H1 (cell line): ENCODE measurements around the gene TMEM255B. TPM values are rescaled to one million over a fixed set of nuclear protein-coding genes. Genes with fewer than 3 reads are reported as not detected.

Experiments used
- CTCF ChIA-PET: fragments of 300-600 bp; sonication (Branson Sonifier 250); formaldehyde crosslinking; loops from one replicate; lab custom pipeline; 2021; ENCODE audit not compliant: partially characterized antibody; lab: Charles Lee
- POLR2A ChIA-PET: fragments of 300-600 bp; sonication (Branson Sonifier 250); formaldehyde crosslinking; loops from one replicate; lab custom pipeline; 2021; ENCODE audit warnings: inconsistent platforms; ENCODE audit not compliant: partially characterized antibody; lab: Charles Lee
- DNase-seq, 2 experiments: peaks; one replicate each; pipeline versions ENCODE4 v3.0.0 to v3.0.0-alpha.2; 2010 to 2022; ENCODE audit warnings: low spot score in 2 of 2, low read depth in 1 of 2, mixed read lengths in 1 of 2
- FAIRE-seq: peaks from 2 replicates; lab custom pipeline; 2011; peaks lifted over from hg19 to GRCh38; lab: Jason Lieb, UNC
- H2AFZ ChIP-seq: 2 replicates; pipeline ENCODE4 v1.8.1; 2012; ENCODE audit warnings: low read length, inconsistent platforms
- H2AK5ac ChIP-seq: 2 replicates; pipeline ENCODE4 v1.6.1; 2013; ENCODE audit warnings: low read depth, low read length
- H2BK120ac ChIP-seq: replicated peaks from 2 replicates; pipeline ENCODE3; 2013; ENCODE audit warnings: low read depth, low read length, inconsistent platforms
- H2BK12ac ChIP-seq: 2 replicates; pipeline ENCODE4 v1.6.1; 2013; ENCODE audit warnings: low read depth, low read length
- H2BK15ac ChIP-seq: 2 replicates; pipeline ENCODE4 v1.6.1; 2013; ENCODE audit warnings: low read length
- H2BK20ac ChIP-seq: 2 replicates; pipeline ENCODE4 v1.6.1; 2013; ENCODE audit warnings: low read length
- H2BK5ac ChIP-seq: 2 replicates; pipeline ENCODE4 v1.6.1; 2013; ENCODE audit warnings: low read depth, low read length
- H3K14ac ChIP-seq: 2 replicates; pipeline ENCODE4 v1.6.1; 2013; ENCODE audit warnings: inconsistent platforms; ENCODE audit not compliant: insufficient read length
- H3K18ac ChIP-seq: 2 replicates; pipeline ENCODE4 v1.6.1; 2013; ENCODE audit warnings: low read length; ENCODE audit errors: extremely low read depth
- H3K23ac ChIP-seq: 2 replicates; pipeline ENCODE4 v1.6.1; 2013; ENCODE audit warnings: inconsistent platforms; ENCODE audit not compliant: insufficient read length
- H3K23me2 ChIP-seq: 2 replicates; pipeline ENCODE4 v1.6.1; 2013; ENCODE audit warnings: low read depth, low read length
- H3K27ac ChIP-seq: 2 replicates; pipeline ENCODE4 v1.6.1; 2011; ENCODE audit warnings: low read depth, low read length, inconsistent platforms
- H3K27me3 ChIP-seq, 4 experiments: replicated peaks in 1 of 4; 1 replicate in 1 of 4; 2 replicates in 3 of 4; pipeline versions ENCODE4 v1.6.1 to v1.8.1; 2011 to 2013; ENCODE audit warnings: low read length in 3 of 4, mild to moderate bottlenecking in 3 of 4, inconsistent platforms in 2 of 4, mixed read lengths in 2 of 4, moderate library complexity in 1 of 4; ENCODE audit not compliant: control insufficient read depth in 3 of 4, insufficient read depth in 3 of 4; ENCODE audit errors: extremely low read depth in 1 of 4
- H3K36me3 ChIP-seq, 4 experiments: 2 replicates each; pipeline versions ENCODE4 v1.6.1 to v1.8.1; 2011 to 2013; ENCODE audit warnings: mild to moderate bottlenecking in 4 of 4, low read length in 3 of 4, moderate library complexity in 2 of 4, control low read depth in 1 of 4, inconsistent platforms in 1 of 4; ENCODE audit not compliant: insufficient read depth in 4 of 4, control insufficient read depth in 2 of 4
- H3K4ac ChIP-seq: replicated peaks from 2 replicates; pipeline ENCODE3; 2013; ENCODE audit warnings: low read length, low read depth, mixed read lengths, inconsistent platforms; ENCODE audit not compliant: insufficient read length
- H3K4me1 ChIP-seq, 4 experiments: replicated peaks in 1 of 4; 1 replicate in 1 of 4; 2 replicates in 3 of 4; pipeline versions ENCODE4 v1.6.1 to v1.8.1; 2011 to 2013; ENCODE audit warnings: low read length in 3 of 4, inconsistent platforms in 2 of 4, mixed read lengths in 1 of 4; ENCODE audit not compliant: insufficient read depth in 4 of 4, control insufficient read depth in 3 of 4
- H3K4me2 ChIP-seq, 2 experiments: 2 replicates each; pipeline versions ENCODE4 v1.6.1 to v1.8.1; 2011 to 2013; ENCODE audit warnings: low read depth in 2 of 2, low read length in 2 of 2, control low read depth in 1 of 2, inconsistent platforms in 1 of 2, mild to moderate bottlenecking in 1 of 2; ENCODE audit not compliant: insufficient read depth in 1 of 2
- H3K4me3 ChIP-seq, 4 experiments: fragments of 200-600, 300-600 bp in 1 of 4; sonication (generic), shearing (Covaris generic), sonication (Bioruptor Twin) in 1 of 4; 2 replicates each; pipeline versions ENCODE4 v1.5.1 to v1.8.1; 2011 to 2016; ENCODE audit warnings: low read length in 4 of 4, low read depth in 3 of 4, control low read depth in 2 of 4, inconsistent platforms in 2 of 4, mild to moderate bottlenecking in 2 of 4, mixed read lengths in 1 of 4, moderate library complexity in 1 of 4; ENCODE audit not compliant: insufficient read depth in 2 of 4; ENCODE audit errors: extremely low read depth in 1 of 4
- H3K56ac ChIP-seq: replicated peaks from 2 replicates; pipeline ENCODE3; 2013; ENCODE audit warnings: low read depth, mild to moderate bottlenecking, mixed read lengths, low read length, inconsistent platforms; ENCODE audit not compliant: insufficient read length
- H3K79me1 ChIP-seq: 2 replicates; pipeline ENCODE4 v1.6.1; 2013; ENCODE audit warnings: low read depth, low read length, control low read depth
- H3K79me2 ChIP-seq, 2 experiments: 2 replicates each; pipeline versions ENCODE4 v1.6.1 to v1.8.1; 2012 to 2013; ENCODE audit warnings: low read length in 2 of 2, mild to moderate bottlenecking in 2 of 2, inconsistent platforms in 1 of 2; ENCODE audit not compliant: insufficient read depth in 2 of 2, control insufficient read depth in 1 of 2
- H3K9ac ChIP-seq, 4 experiments: replicated peaks in 1 of 4; 1 replicate in 1 of 4; 2 replicates in 3 of 4; pipeline versions ENCODE4 v1.6.1 to v1.8.1; 2011 to 2013; ENCODE audit warnings: low read depth in 3 of 4, low read length in 3 of 4, control low read depth in 2 of 4, mild to moderate bottlenecking in 2 of 4, moderate library complexity in 2 of 4, inconsistent platforms in 1 of 4; ENCODE audit errors: extremely low read depth in 1 of 4
- H3K9me3 ChIP-seq, 2 experiments: 2 replicates each; pipeline versions ENCODE4 v1.6.1 to v1.8.1; 2012 to 2013; ENCODE audit warnings: mild to moderate bottlenecking in 2 of 2, moderate library complexity in 2 of 2, control low read depth in 1 of 2, inconsistent platforms in 1 of 2, low read depth in 1 of 2, low read length in 1 of 2, mixed read lengths in 1 of 2; ENCODE audit not compliant: insufficient read depth in 2 of 2
- H4K20me1 ChIP-seq, 2 experiments: replicated peaks in 1 of 2; 2 replicates each; pipeline versions ENCODE3 to v1.8.1; 2011 to 2013; ENCODE audit warnings: inconsistent platforms in 2 of 2, low read length in 2 of 2, mild to moderate bottlenecking in 1 of 2; ENCODE audit not compliant: insufficient read depth in 2 of 2, control insufficient read depth in 1 of 2
- H4K5ac ChIP-seq: 2 replicates; pipeline ENCODE4 v1.6.1; 2013; ENCODE audit warnings: low read length, low read depth, mixed read lengths, inconsistent platforms; ENCODE audit not compliant: insufficient read length
- H4K8ac ChIP-seq: 2 replicates; pipeline ENCODE4 v1.8.0; 2013; ENCODE audit warnings: mild to moderate bottlenecking, moderate library complexity, low read length, inconsistent platforms; ENCODE audit not compliant: insufficient read depth; ENCODE audit errors: extremely low read depth
- H4K91ac ChIP-seq: replicated peaks from 2 replicates; pipeline ENCODE3; 2013; ENCODE audit warnings: low read length, mixed read lengths, inconsistent platforms; ENCODE audit not compliant: insufficient read length
- EP300 ChIP-seq, 2 experiments: IDR thresholded peaks; 1 replicate in 1 of 2; 2 replicates in 1 of 2; pipeline ENCODE4 v1.6.1; 2011 to 2012; ENCODE audit warnings: low read depth in 2 of 2, low read length in 2 of 2, mild to moderate bottlenecking in 2 of 2, borderline replicate concordance in 1 of 2, inconsistent platforms in 1 of 2, moderate library complexity in 1 of 2
- JUND ChIP-seq: IDR thresholded peaks from 2 replicates; pipeline ENCODE4 v1.6.1; 2011; ENCODE audit warnings: mild to moderate bottlenecking, improper control_type of control experiment, low read length
- NANOG ChIP-seq: IDR thresholded peaks from 2 replicates; pipeline ENCODE4 v1.6.1; 2011; ENCODE audit warnings: low read length, low read depth, mild to moderate bottlenecking, inconsistent platforms; ENCODE audit not compliant: insufficient read depth, poor library complexity, severe bottlenecking
- SRF ChIP-seq: IDR thresholded peaks from 2 replicates; pipeline ENCODE4 v1.6.1; 2011; ENCODE audit warnings: mild to moderate bottlenecking, low read depth, low read length, moderate library complexity
- TAF7 ChIP-seq: optimal IDR thresholded peaks from 2 replicates; pipeline ENCODE3; 2011; ENCODE audit warnings: low read depth, mild to moderate bottlenecking, inconsistent platforms, low read length, moderate library complexity, borderline replicate concordance
- WGBS, 2 experiments: shearing (Covaris generic) in 1 of 2; methylation state at CpG; one replicate each; pipeline versions ENCODE4 v1.1.6 to v1.1.7; 2013 to 2015; ENCODE audit warnings: low lambda C conversion rate in 2 of 2, mixed read lengths in 2 of 2, inconsistent platforms in 1 of 2, low coverage in 1 of 2, missing lambda C conversion rate in 1 of 2; ENCODE audit not compliant: insufficient replicate concordance in 2 of 2, insufficient coverage in 1 of 2, insufficient read length in 1 of 2; ENCODE audit errors: extremely low coverage in 1 of 2, missing lambda C conversion rate in 1 of 2; 5-methylcytosine and 5-hydroxymethylcytosine counted together
- polyA plus RNA-seq, 7 experiments: library from polyadenylated mRNA; depleted of rRNA in 3 of 7; stranded (reverse) in 5 of 7; unstranded in 2 of 7; fragments of >200 nt in 5 of 7; fragments of 200-250 nt in 2 of 7; gene quantifications; 1 replicate in 5 of 7; 2 replicates in 1 of 7; 4 replicates in 1 of 7; pipeline versions ENCODE4 v1.2.1 to v1.2.3, GENCODE V29; 2011 to 2013; ENCODE audit warnings: missing spikeins in 2 of 7, mixed read lengths in 2 of 7
- total RNA-seq: library from RNA; stranded (reverse); fragmentation: NEBNext Ultra II Directional; extraction: Animal tissue kit (Norgen Biotek cat#: 25700); gene quantifications from 2 replicates; pipeline ENCODE4 v1.2.1, GENCODE V29; 2021
- TF ChIP-seq, protein P1 (sequence below): IDR thresholded peaks from 2 replicates; pipeline ENCODE4 v1.6.1; 2012; ENCODE audit warnings: inconsistent platforms

Gene TMEM255B
- total and polyA plus RNA-seq, 2 of the 8 experiments (the other 6 are each of a cell fraction or from before 2014, with no cell fraction given) = 3.4 to 4.4 TPM

DNA sequence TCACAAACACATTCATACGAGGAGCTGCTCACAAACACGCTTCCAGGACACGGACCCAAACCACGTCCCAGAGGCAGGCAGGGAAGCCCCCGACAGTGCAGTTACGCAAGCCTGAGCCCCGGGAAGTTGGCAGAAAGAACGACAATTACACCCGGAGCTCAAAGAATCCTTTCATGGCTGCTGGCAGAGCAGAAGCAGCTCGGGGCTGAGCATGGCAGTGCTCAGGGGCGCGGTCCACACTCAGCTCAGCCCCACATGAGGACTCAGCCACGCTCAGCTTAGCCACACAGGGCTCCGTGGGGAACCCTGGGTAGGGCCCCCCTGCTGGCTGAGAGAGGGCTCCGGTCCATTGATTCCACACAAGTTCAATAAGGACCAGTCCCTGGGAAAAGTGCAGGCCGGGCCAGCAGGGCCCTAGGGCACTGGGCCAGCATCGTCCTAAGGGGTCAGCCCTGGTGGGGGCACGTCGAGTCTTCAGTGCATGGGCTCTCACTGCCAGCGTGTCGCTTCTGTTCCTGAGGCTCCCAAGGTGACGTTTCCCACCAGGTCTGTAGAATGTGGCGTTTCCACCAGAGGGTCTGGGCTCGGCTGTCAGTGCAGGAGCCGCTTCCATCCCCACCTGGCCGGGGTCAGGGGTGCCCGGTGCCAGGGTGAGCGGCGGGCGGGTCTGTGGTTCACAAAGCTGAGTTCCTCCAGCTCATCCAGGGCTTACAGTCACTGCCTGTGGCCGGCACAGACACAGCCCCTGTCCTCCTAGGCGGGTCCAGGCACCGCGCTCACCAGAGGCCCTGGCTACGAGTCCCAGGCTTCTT is 81.7 kb downstream of the TMEM255B start:
- FAIRE-seq = no peak
- no peak overlapping the region for H3K4ac ChIP-seq
- no peak for DNase-seq
- H2BK20ac ChIP-seq = no peak overlapping the region
- H4K5ac ChIP-seq = no peak overlapping the region
- TF ChIP-seq, protein P1, sequence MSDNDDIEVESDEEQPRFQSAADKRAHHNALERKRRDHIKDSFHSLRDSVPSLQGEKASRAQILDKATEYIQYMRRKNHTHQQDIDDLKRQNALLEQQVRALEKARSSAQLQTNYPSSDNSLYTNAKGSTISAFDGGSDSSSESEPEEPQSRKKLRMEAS = no peak
- TF ChIP-seq NANOG (no peak), JUND (no peak), TAF7 (no peak), SRF (no peak), EP300 (IDR thresholded peaks at IDR 0.05; ENCODE audit: borderline replicate concordance in 1 of 2, low read depth in 2 of 2, low read length in 2 of 2) (no peak)
- H3K4me3 ChIP-seq = no peak overlapping the region
- H2AK5ac ChIP-seq = no peak overlapping the region; the same call in 1 of the 2 replicates
- H2BK15ac ChIP-seq = no peak overlapping the region
- no peak overlapping the region for H2AFZ ChIP-seq
- no peak overlapping the region for H3K14ac ChIP-seq
- H3K18ac ChIP-seq = no peak overlapping the region
- no peaks in the 10 kb centered on the region for H3K79me1 ChIP-seq
- H2BK120ac ChIP-seq = no peak overlapping the region
- POLR2A ChIA-PET = interaction anchor here (0.6 to 1.0 kb wide), 2 partner anchors 14 to 934 kb away, joined by 3 read pairs; no protein-coding TSS in a partner anchor
- no peak overlapping the region for H4K91ac ChIP-seq
- no peaks in the 10 kb centered on the region; a peak in 1 of 8 replicates for H3K36me3 ChIP-seq
- no peaks in the 10 kb centered on the region for H3K23me2 ChIP-seq
- no peak overlapping the region for H3K4me2 ChIP-seq
- WGBS, 2 experiments = 93% methylated on average over 35 of the region's 35 CpGs; no CpG with 5 or more reads in 1 of the 2 experiments
- H3K56ac ChIP-seq = no peak overlapping the region
- no peak overlapping the region for H3K23ac ChIP-seq
- CTCF ChIA-PET = interaction anchor here (0.9 to 1.9 kb wide), 2 partner anchors 15 to 106 kb away, joined by 3 to 10 read pairs; no protein-coding TSS in a partner anchor
- peak overlapping the region; percentile 14; the same call in 1 of the 2 replicates for H2BK12ac ChIP-seq
- no peaks in the 10 kb centered on the region for H3K27me3 ChIP-seq
- H3K79me2 ChIP-seq = no peaks in the 10 kb centered on the region
- no peak overlapping the region; the same call in 1 of the 2 replicates for H3K27ac ChIP-seq
- H4K20me1 ChIP-seq = no peaks in the 10 kb centered on the region
- peaks cover 0 to 16% (median 7%) of the 10 kb centered on the region in 4 experiments; a peak in 5 of 7 replicates for H3K4me1 ChIP-seq
- H3K9ac ChIP-seq = no peak overlapping the region
- H2BK5ac ChIP-seq = no peak overlapping the region
- H4K8ac ChIP-seq = peak overlapping the region; percentile 53; the same call in 1 of the 2 replicates
- H3K9me3 ChIP-seq = no peaks in the 10 kb centered on the region
